22Rv1 (cell line): ENCODE measurements around the gene CASP2.

ENCODE experiments used
- ZFX ChIP-seq: fragments of 450-650 bp; IDR thresholded peaks from 2 replicates; pipeline ENCODE4 v1.6.1; 2017; ENCODE audit warnings: antibody characterized with exemption, borderline replicate concordance
- TF ChIP-seq, protein P1 (sequence below): fragments of 450-650 bp; IDR thresholded peaks from 2 replicates; pipeline ENCODE4 v1.5.1; 2017; ENCODE audit warnings: mild to moderate bottlenecking

GRCh38 chr7:143320620-143321019 lies 32.5 kb downstream of the CASP2 start:
- TF ChIP-seq, protein P1, sequence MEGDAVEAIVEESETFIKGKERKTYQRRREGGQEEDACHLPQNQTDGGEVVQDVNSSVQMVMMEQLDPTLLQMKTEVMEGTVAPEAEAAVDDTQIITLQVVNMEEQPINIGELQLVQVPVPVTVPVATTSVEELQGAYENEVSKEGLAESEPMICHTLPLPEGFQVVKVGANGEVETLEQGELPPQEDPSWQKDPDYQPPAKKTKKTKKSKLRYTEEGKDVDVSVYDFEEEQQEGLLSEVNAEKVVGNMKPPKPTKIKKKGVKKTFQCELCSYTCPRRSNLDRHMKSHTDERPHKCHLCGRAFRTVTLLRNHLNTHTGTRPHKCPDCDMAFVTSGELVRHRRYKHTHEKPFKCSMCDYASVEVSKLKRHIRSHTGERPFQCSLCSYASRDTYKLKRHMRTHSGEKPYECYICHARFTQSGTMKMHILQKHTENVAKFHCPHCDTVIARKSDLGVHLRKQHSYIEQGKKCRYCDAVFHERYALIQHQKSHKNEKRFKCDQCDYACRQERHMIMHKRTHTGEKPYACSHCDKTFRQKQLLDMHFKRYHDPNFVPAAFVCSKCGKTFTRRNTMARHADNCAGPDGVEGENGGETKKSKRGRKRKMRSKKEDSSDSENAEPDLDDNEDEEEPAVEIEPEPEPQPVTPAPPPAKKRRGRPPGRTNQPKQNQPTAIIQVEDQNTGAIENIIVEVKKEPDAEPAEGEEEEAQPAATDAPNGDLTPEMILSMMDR, result no peak
- TF ChIP-seq ZFX, result no peak
